ENCODE measurements around the gene TAPT1.

DNA sequence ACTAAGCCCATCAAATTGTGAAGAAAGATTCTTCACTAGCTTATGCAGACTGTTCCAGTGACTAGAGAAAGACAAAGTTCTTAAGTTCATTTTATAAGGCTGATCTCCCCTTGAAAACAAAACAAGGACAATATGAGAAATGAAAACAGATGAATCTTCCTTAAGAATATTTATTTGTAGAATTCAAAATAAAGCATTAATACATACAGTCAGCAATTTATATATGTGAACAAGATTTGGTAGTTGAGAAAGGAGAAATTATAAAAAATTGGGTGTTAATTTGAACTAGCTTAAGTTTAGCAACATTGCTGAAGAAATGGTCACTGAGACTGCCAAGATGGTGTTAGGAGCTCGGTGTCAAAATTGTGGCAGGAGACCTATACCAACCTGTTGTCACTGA lies 41.4 kb upstream of the TAPT1 start:
- TF ChIP-seq, protein P1, sequence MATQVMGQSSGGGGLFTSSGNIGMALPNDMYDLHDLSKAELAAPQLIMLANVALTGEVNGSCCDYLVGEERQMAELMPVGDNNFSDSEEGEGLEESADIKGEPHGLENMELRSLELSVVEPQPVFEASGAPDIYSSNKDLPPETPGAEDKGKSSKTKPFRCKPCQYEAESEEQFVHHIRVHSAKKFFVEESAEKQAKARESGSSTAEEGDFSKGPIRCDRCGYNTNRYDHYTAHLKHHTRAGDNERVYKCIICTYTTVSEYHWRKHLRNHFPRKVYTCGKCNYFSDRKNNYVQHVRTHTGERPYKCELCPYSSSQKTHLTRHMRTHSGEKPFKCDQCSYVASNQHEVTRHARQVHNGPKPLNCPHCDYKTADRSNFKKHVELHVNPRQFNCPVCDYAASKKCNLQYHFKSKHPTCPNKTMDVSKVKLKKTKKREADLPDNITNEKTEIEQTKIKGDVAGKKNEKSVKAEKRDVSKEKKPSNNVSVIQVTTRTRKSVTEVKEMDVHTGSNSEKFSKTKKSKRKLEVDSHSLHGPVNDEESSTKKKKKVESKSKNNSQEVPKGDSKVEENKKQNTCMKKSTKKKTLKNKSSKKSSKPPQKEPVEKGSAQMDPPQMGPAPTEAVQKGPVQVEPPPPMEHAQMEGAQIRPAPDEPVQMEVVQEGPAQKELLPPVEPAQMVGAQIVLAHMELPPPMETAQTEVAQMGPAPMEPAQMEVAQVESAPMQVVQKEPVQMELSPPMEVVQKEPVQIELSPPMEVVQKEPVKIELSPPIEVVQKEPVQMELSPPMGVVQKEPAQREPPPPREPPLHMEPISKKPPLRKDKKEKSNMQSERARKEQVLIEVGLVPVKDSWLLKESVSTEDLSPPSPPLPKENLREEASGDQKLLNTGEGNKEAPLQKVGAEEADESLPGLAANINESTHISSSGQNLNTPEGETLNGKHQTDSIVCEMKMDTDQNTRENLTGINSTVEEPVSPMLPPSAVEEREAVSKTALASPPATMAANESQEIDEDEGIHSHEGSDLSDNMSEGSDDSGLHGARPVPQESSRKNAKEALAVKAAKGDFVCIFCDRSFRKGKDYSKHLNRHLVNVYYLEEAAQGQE (IDR thresholded peaks at IDR 0.05; ENCODE audit: insufficient read depth in 1 of 2, low read depth in 2 of 2, low read length in 2 of 2) = no peak
- TF ChIP-seq TAF1 (IDR thresholded peaks at IDR 0.05; ENCODE audit: borderline replicate concordance, insufficient read depth, low read length) (no peak), POLR2AphosphoS5 (IDR thresholded peaks at IDR 0.05; ENCODE audit: low read depth, low read length) (no peak), SIN3A (IDR thresholded peaks at IDR 0.05; ENCODE audit: borderline replicate concordance, insufficient read depth, low read length) (no peak), FOXP2 (optimal IDR thresholded peaks at IDR 0.05; ENCODE audit: borderline replicate concordance, extremely low read depth, extremely low read length, insufficient read depth) (no peak)

All from PFSK-1 (cell line).